Smooth muscle cell (in vitro differentiated cells): ENCODE results near the gene COL23A1. TPM values are rescaled to one million over a fixed set of nuclear protein-coding genes. Genes with fewer than 3 reads are reported as not detected.

Experiments
- DNase-seq: peaks from one replicate; lab custom pipeline; 2025; ENCODE audit not compliant: unreplicated experiment; lab: John Stamatoyannopoulos, UW
- H2AFZ ChIP-seq: fragments of 200-600 bp; sonication (generic); 2 replicates; pipeline ENCODE4 v1.6.0; 2016; ENCODE audit warnings: antibody characterized with exemption, low read depth, mild to moderate bottlenecking
- H3F3A ChIP-seq: fragments of 200-600 bp; sonication (generic); 2 replicates; pipeline ENCODE4 v1.6.0; 2017; ENCODE audit warnings: antibody characterized with exemption, low read depth
- H3K27ac ChIP-seq: fragments of 200-600 bp; sonication (generic); 2 replicates; pipeline ENCODE4 v1.5.1; 2016; ENCODE audit warnings: low read depth, mild to moderate bottlenecking
- H3K27me3 ChIP-seq: fragments of 200-600 bp; sonication (generic); 2 replicates; pipeline ENCODE4 v1.6.1; 2016; ENCODE audit warnings: low read depth, mild to moderate bottlenecking
- H3K36me3 ChIP-seq: fragments of 200-600 bp; sonication (generic); 2 replicates; pipeline ENCODE4 v1.5.1; 2016; ENCODE audit warnings: low read depth
- H3K4me1 ChIP-seq: fragments of 200-600 bp; sonication (generic); 2 replicates; pipeline ENCODE4 v1.5.1; 2016; ENCODE audit warnings: low read depth
- H3K4me2 ChIP-seq: fragments of 200-600 bp; sonication (generic); 2 replicates; pipeline ENCODE4 v1.6.0; 2016; ENCODE audit warnings: mild to moderate bottlenecking
- H3K4me3 ChIP-seq: fragments of 200-600 bp; sonication (generic); 2 replicates; pipeline ENCODE4 v1.5.1; 2016; ENCODE audit warnings: mild to moderate bottlenecking
- H3K79me2 ChIP-seq: fragments of 200-600 bp; sonication (generic); 2 replicates; pipeline ENCODE4 v1.6.0; 2016; ENCODE audit warnings: low read depth, mild to moderate bottlenecking
- H3K9ac ChIP-seq: fragments of 200-600 bp; sonication (generic); 2 replicates; pipeline ENCODE4 v1.6.0; 2016; ENCODE audit warnings: low read depth
- H3K9me3 ChIP-seq: fragments of 200-600 bp; sonication (generic); replicated peaks from 2 replicates; pipeline ENCODE4 v1.5.1; 2016; ENCODE audit warnings: low read depth
- H4K20me1 ChIP-seq: fragments of 200-600 bp; sonication (generic); 2 replicates; pipeline ENCODE4 v1.6.0; 2016; ENCODE audit warnings: low read depth
- WGBS: methylation state at CpG from one replicate; pipeline ENCODE4 v1.1.7; 2016; ENCODE audit warnings: low lambda C conversion rate; 5-methylcytosine and 5-hydroxymethylcytosine counted together
- polyA plus RNA-seq: library from polyadenylated mRNA; unstranded; fragments of >200 nt; fragmentation: Nextera tagmentation; extraction: Ambion mirVana; gene quantifications from 2 replicates; pipeline ENCODE4 v1.2.1, GENCODE V29; 2016
- total RNA-seq: library from RNA; depleted of rRNA; stranded (reverse); fragments of >200 nt; gene quantifications from 2 replicates; pipeline ENCODE4 v1.2.3, GENCODE V29; 2014
- TF ChIP-seq, protein P1 (sequence below): fragments of 200-600 bp; sonication (generic); IDR thresholded peaks from 2 replicates; pipeline ENCODE4 v1.5.1; 2017; ENCODE audit warnings: borderline replicate concordance, mild to moderate bottlenecking, antibody characterized with exemption; ENCODE audit not compliant: insufficient read depth, poor library complexity, severe bottlenecking

Gene COL23A1
- total and polyA plus RNA-seq, 2 experiments from 2014 or later: 5.3 to 27.4 TPM

DNA sequence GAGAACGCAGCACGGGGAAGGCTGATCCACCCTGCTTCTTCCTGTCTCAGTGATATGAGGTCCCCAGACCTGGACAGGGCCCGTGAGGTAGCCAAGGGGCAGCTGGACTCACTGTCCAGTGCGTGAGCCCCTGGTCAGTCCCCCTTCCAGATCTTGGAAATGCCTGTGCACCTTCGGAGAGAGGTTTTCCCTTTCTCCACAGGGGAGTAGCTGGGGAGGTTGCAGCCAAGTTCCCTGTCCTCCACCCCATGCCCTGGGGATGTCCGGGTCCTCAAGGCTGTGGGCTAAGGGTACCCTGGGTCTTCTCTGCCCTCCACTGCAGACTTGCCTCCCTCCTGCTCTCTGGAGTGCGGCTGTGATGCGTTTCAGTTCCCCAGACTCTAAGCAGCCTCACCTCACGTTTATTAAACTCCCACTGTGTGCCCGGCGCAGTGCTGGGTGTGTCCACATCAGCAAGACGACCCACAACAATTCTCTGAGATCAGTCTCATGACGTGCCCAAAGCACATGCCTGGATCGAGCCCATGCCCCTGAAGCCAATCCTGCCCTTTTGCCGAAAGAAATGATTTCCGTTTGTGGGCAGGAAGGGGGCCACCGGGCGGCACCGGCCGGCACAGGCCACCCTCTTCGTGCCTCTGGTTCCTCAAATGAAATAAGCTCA, 256.2 kb downstream of the COL23A1 start:
- DNase-seq: no peak
- no peaks in the 10 kb centered on the region for H3K36me3 ChIP-seq
- no peak overlapping the region for H3K27ac ChIP-seq
- no peak overlapping the region for H3K9ac ChIP-seq
- peaks cover 7% of the 10 kb centered on the region for H3F3A ChIP-seq
- H3K4me1 ChIP-seq: no peaks in the 10 kb centered on the region
- H3K79me2 ChIP-seq: no peaks in the 10 kb centered on the region
- 88% methylated on average over 21 of the region's 21 CpGs for WGBS
- H3K4me2 ChIP-seq: no peak overlapping the region
- TF ChIP-seq, protein P1, sequence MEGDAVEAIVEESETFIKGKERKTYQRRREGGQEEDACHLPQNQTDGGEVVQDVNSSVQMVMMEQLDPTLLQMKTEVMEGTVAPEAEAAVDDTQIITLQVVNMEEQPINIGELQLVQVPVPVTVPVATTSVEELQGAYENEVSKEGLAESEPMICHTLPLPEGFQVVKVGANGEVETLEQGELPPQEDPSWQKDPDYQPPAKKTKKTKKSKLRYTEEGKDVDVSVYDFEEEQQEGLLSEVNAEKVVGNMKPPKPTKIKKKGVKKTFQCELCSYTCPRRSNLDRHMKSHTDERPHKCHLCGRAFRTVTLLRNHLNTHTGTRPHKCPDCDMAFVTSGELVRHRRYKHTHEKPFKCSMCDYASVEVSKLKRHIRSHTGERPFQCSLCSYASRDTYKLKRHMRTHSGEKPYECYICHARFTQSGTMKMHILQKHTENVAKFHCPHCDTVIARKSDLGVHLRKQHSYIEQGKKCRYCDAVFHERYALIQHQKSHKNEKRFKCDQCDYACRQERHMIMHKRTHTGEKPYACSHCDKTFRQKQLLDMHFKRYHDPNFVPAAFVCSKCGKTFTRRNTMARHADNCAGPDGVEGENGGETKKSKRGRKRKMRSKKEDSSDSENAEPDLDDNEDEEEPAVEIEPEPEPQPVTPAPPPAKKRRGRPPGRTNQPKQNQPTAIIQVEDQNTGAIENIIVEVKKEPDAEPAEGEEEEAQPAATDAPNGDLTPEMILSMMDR: no peak
- H3K4me3 ChIP-seq: no peak overlapping the region
- H4K20me1 ChIP-seq: no peaks in the 10 kb centered on the region
- no peaks in the 10 kb centered on the region for H3K9me3 ChIP-seq
- no peaks in the 10 kb centered on the region for H3K27me3 ChIP-seq
- H2AFZ ChIP-seq: no peak overlapping the region

DNA sequence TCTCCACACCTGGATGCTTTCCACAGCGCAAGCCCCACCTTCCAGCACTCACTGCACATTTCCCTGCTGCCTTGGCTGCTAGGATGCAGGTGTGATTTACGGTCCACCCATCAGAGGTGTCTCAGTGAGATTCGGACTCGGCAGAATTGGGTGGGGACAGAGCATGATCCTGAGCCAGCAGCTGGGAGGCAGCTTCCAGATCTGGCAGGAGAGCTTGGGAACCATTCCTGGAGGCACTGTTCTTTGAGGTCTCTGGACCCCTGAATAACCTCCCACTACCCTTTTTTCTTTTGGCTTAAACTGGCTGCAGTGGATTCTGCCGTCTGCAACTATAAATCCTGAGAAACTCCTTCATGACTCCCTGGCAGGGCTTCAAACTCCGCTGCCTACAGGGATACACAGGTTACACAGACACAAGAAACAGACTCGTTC, 258.0 kb downstream of the COL23A1 start:
- Histone ChIP-seq H3K4me1 (no peaks in the 10 kb centered on the region), H3K9ac (no peak overlapping the region), H3K27me3 (no peaks in the 10 kb centered on the region), H3K27ac (no peak overlapping the region), H3K36me3 (no peaks in the 10 kb centered on the region), H3K9me3 (no peaks in the 10 kb centered on the region), H3K79me2 (no peaks in the 10 kb centered on the region), H4K20me1 (no peaks in the 10 kb centered on the region), H3K4me3 (no peak overlapping the region), H2AFZ (no peak overlapping the region), H3F3A (peaks cover 7% of the 10 kb centered on the region), H3K4me2 (no peak overlapping the region)
- DNase-seq: no peak
- WGBS: 85% methylated on average over 7 of the region's 7 CpGs
- TF ChIP-seq, protein P1: no peak

DNA sequence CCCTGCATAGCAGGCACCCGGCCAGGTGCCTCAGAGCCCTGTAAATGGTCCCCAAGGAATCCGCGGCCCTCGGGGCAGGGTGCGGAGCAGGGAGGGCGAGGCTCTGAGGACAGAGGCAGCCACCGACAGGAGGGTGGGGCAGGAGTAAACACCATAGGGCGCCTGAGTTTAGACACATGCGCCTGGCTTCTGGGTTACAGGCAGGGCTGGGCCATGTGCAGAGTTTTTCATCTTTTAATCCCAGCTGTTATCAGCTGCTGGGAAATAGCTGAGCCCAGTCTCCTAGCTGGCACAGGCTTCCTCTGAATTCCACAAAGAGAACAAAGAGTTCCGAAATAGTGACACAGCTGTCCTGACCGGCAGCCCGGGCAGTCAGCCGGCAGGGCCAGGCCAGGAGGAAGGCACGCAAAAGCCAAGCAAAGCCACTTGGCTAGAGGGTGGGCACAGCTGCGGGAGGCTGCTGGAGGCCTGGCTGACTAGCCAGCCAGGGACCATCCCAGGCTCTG, 258.6 kb downstream of the COL23A1 start:
- H3K36me3 ChIP-seq: no peaks in the 10 kb centered on the region
- TF ChIP-seq, protein P1: no peak
- H3K27ac ChIP-seq: peak overlapping the region; percentile 25
- peaks cover 7% of the 10 kb centered on the region for H3F3A ChIP-seq
- H3K4me1 ChIP-seq: no peaks in the 10 kb centered on the region
- H3K4me2 ChIP-seq: peak overlapping the region; percentile 46
- 33% methylated on average over 15 of the region's 15 CpGs for WGBS
- no peaks in the 10 kb centered on the region for H3K27me3 ChIP-seq
- no peak overlapping the region for H2AFZ ChIP-seq
- H3K4me3 ChIP-seq: no peak overlapping the region
- H4K20me1 ChIP-seq: no peaks in the 10 kb centered on the region
- DNase-seq: no peak
- H3K79me2 ChIP-seq: no peaks in the 10 kb centered on the region
- no peaks in the 10 kb centered on the region for H3K9me3 ChIP-seq
- no peak overlapping the region for H3K9ac ChIP-seq

DNA sequence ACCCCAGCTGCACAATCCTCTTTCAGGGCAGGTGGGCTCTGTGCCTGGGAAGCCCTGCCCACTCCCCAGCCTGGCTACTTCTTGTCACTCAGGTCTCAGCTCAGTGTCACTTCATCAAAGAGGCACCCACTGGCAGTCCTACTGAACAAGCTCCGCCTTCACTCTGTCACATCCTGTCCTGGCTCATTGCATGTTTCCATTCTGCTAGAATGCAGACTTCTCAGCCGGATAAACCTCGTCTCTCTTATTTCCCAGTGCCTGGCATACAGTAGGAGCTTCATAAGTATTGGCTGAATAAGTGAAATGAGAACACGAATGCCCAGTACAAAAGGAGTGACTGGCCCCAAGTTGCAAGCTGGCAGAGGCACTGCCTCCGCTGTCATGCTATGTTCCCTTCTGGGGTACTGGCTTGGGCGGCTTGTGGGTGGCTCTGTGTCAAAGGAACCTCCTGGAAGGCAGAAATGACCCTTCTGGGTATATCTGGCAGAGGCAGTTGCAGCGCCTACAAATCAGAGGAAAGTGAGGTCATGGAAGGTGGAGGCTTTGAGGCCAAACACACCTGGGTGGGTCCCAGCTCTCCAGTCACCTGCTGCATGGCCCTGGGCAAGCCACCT, 259.3 kb downstream of the COL23A1 start:
- DNase-seq: no peak
- H3K4me2 ChIP-seq: peak overlapping the region; percentile 46
- WGBS: 68% methylated on average over 7 of the region's 7 CpGs
- H3K27ac ChIP-seq: peak overlapping the region; percentile 3
- no peaks in the 10 kb centered on the region for H4K20me1 ChIP-seq
- H3K27me3 ChIP-seq: no peaks in the 10 kb centered on the region
- TF ChIP-seq, protein P1: no peak
- peaks cover 7% of the 10 kb centered on the region for H3F3A ChIP-seq
- no peaks in the 10 kb centered on the region for H3K36me3 ChIP-seq
- no peak overlapping the region for H3K9ac ChIP-seq
- H3K4me3 ChIP-seq: no peak overlapping the region
- H3K9me3 ChIP-seq: no peaks in the 10 kb centered on the region
- H2AFZ ChIP-seq: no peak overlapping the region
- no peaks in the 10 kb centered on the region for H3K79me2 ChIP-seq
- H3K4me1 ChIP-seq: no peaks in the 10 kb centered on the region
